Pancreas (tissue), 10 donors: ENCODE data around the gene C11orf86. TPM values are rescaled to one million over a fixed set of nuclear protein-coding genes. Genes with fewer than 3 reads are reported as not detected.

Source experiments
- ATAC-seq, 4 donors: fragments of 200-7000 bp; cut with Tn5 transposase; one replicate each; pipeline versions ENCODE4 v1.8.0 to v1.9.1; 2020; ENCODE audit warnings: mild to moderate bottlenecking in 4 of 4, moderate library complexity in 4 of 4
- DNase-seq, 6 donors: peaks; one replicate each; pipeline ENCODE4 v3.0.0-alpha.2; 2020
- FAIRE-seq: peaks from 2 replicates; lab custom pipeline; 2012; peaks lifted over from hg19 to GRCh38; lab: Jason Lieb, UNC
- H3K27ac ChIP-seq, 4 donors: fragments of 200-600 bp; sonication (generic); 1 replicate in 3 of 4; 2 replicates in 1 of 4; pipeline versions ENCODE4 v1.5.0 to v1.8.0; 2020
- H3K27me3 ChIP-seq, 4 donors: fragments of 200-600 bp; one replicate each; pipeline ENCODE4 v1.8.0; 2021
- H3K36me3 ChIP-seq, 3 donors: fragments of 200-600 bp; sonication (generic) in 1 of 3; one replicate each; pipeline versions ENCODE4 v1.5.0 to v1.8.0; 2020 to 2021
- H3K4me1 ChIP-seq, 3 donors: fragments of 200-600 bp; one replicate each; pipeline ENCODE4 v1.8.0; 2021
- H3K4me3 ChIP-seq, 4 donors: fragments of 200-600 bp; sonication (generic) in 2 of 4; one replicate each; pipeline versions ENCODE4 v1.5.0 to v1.8.0; 2020 to 2021
- H3K9me3 ChIP-seq, 4 donors: fragments of 200-600 bp; one replicate each; pipeline ENCODE4 v1.8.0; 2021
- CTCF ChIP-seq, 4 donors: fragments of 200-600 bp; sonication (generic) in 3 of 4; IDR thresholded peaks; one replicate each; pipeline versions ENCODE4 v1.5.0 to v1.8.0; 2021; ENCODE audit warnings: antibody characterized with exemption in 4 of 4
- WGBS, 2 donors: extraction: QIAGEN DNeasy Blood & Tissue Kit; methylation state at CpG; one replicate each; pipeline ENCODE4 v1.1.7; 2013; 5-methylcytosine and 5-hydroxymethylcytosine counted together
- intact Hi-C, 3 donors: fragments of 100-400 bp; cut with DNase I; formaldehyde crosslinking; loops; one replicate each; pipeline versions ENCODE4 v1.11.1 to v1.14.2; 2022
- polyA plus RNA-seq, 2 donors: library from polyadenylated mRNA; stranded (reverse); fragments of 200-250 nt; gene quantifications; one replicate each; pipeline ENCODE4 v1.2.3, GENCODE V29; 2013
- total RNA-seq, 6 donors: library from RNA; stranded (reverse); fragmentation: NEBNext Ultra II Directional in 4 of 6; extraction: Animal tissue kit (Norgen Biotek cat#: 25700) in 4 of 6; gene quantifications; one replicate each; pipeline versions ENCODE4 v1.2.1 to v1.2.4, GENCODE V29; 2021 to 2023
- donor health status: healthy with polysubstance abuse.
- donor health status: DM: no; HTN: no; CAD: no; lungs with moderate emphysema.
- donor health status: DM: no; HTN: no; CAD: no.
- donor health status: control.
- donor health status: control.
- donor health status: Bipolar disorder and iron deficiency.
- donor health status: DM: yes; HTN: yes; CAD: no.
- donor health status: DM: no; HTN: no; CAD: no.
- donor health status: DM: no; HTN: no; CAD: no.
- donor health status: DM: yes; HTN: yes; CAD: no.

C11orf86 gene
- total and polyA plus RNA-seq, 8 donors = 0.07 to 0.38 TPM; not detected in 6

DNA sequence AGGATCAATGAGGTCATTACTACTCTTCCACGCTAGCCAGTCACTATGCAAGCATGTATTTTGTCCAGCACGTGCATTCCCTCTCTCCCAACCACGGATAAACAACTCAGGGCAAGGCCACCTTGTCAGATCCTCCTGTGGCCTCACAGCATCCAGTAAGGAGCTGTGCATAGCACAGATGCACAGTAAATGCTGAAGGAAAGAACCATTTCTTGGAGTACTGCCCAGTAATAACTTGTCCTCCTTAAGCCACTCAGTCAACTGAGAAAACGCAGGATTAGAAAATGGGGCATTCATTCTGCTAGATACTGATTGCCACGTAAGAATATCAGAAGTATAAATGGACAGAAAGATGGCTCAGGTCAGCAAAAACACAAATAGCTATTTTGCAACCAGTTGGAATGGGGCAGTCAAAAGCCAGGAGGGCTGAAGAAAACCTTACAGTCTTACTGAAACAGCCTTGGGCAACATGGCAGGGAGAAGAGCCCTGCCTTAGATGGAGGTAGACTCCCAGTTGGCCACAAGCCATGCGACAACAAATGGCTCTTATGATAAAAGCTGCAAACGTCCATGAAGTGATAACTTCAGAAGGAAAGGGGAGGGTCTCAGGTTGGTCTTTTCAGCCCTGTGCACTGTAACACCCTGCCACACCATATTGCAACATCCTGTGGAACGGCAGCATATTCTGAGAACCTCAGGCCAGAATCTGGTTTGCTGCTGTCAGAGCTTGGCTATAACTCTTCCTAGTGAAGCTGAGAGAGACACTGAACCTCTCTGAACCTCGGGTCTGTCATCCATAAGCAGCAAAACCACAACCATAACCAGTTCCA, 39.9 kb upstream of the C11orf86 start:
- H3K36me3 ChIP-seq = no peaks in the 10 kb centered on the region
- FAIRE-seq = no peak
- H3K4me3 ChIP-seq = no peak overlapping the region
- ATAC-seq = peak in 1 of 4 donors; percentile 44
- no peaks in the 10 kb centered on the region for H3K9me3 ChIP-seq
- intact Hi-C loops = no loop called here
- WGBS, 2 donors = 68 to 73% methylated on average over 9 of the region's 9 CpGs
- no peak for DNase-seq
- no peaks in the 10 kb centered on the region for H3K27me3 ChIP-seq
- H3K4me1 ChIP-seq = no peaks in the 10 kb centered on the region
- no peak overlapping the region for H3K27ac ChIP-seq
- no peak for TF ChIP-seq CTCF (IDR thresholded peaks at IDR 0.05)

DNA sequence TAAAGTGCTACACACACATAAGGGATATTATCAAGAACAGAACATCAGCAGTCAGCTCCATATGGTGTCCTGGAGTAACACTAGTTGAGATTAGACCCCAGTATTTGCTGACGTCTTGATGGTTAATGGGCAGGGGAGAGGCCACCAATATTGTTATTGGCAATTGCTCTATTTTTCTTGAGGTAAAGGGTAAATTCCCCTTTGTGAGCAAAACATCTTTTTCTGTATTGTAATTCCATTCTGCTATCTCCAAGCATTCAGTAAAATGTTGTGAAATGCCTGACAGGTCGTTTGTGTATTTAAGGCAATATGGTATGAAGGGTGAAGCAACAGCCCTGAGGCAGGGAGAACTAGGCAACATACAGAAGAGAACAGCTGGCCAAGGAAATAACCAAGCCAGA, 38.8 kb upstream of the C11orf86 start:
- no peak for DNase-seq
- H3K36me3 ChIP-seq = no peaks in the 10 kb centered on the region
- WGBS, 2 donors = 50 to 62% methylated on average over 2 of the region's 2 CpGs
- ATAC-seq = no peak
- TF ChIP-seq CTCF (IDR thresholded peaks at IDR 0.05) = no peak
- no peak overlapping the region for H3K27ac ChIP-seq
- H3K9me3 ChIP-seq = no peaks in the 10 kb centered on the region
- H3K4me3 ChIP-seq = no peak overlapping the region
- H3K27me3 ChIP-seq = no peaks in the 10 kb centered on the region
- FAIRE-seq = no peak
- intact Hi-C loops = no loop called here
- H3K4me1 ChIP-seq = no peaks in the 10 kb centered on the region

DNA sequence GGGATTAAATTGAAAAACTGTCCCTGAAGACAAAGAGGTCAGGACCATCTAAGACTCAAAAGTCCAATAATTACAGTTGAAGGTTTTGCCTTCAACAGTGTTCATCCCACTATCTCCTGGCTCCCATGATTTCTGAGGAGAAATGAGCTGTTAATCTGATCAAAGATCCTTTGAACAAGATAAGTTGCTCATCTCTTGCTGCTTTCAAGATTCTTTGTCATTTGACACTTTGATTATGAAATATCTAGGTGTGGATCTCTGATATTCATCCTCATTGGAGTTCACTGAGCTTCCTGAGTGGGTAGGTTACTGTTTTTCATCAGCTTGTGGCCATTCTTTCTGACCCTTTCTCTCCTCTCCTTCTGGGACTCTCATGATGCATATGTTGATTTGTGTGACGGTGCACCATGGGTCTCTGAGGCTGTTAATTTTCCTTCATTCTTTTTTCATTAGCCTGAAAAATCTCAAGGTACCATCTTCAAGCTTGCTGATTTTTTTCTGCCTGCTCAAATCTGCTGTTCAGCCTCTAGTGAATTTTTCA, 37.8 kb upstream of the C11orf86 start:
- Histone ChIP-seq H3K4me3 (no peak overlapping the region), H3K27ac (no peak overlapping the region), H3K4me1 (no peaks in the 10 kb centered on the region), H3K27me3 (no peaks in the 10 kb centered on the region), H3K36me3 (no peaks in the 10 kb centered on the region), H3K9me3 (no peaks in the 10 kb centered on the region)
- whole genome bisulfite sequencing, 2 donors = 91 to 97% methylated on average over 1 of the region's 1 CpG
- FAIRE-seq (no peak), ATAC-seq (no peak), DNase-seq (no peak)
- intact Hi-C loops = no loop called here
- TF ChIP-seq CTCF (IDR thresholded peaks at IDR 0.05) = no peak

- intact Hi-C loops = no loop called here
- no peaks in the 10 kb centered on the region for H3K36me3 ChIP-seq
- no peaks in the 10 kb centered on the region for H3K9me3 ChIP-seq
- H3K4me1 ChIP-seq = no peaks in the 10 kb centered on the region
- H3K27me3 ChIP-seq = no peaks in the 10 kb centered on the region
- H3K27ac ChIP-seq = no peak overlapping the region
- FAIRE-seq (no peak), DNase-seq (no peak), ATAC-seq (no peak)
- 92 to 93% methylated on average over 5 of the region's 5 CpGs for WGBS, 2 donors
- no peak for TF ChIP-seq CTCF (IDR thresholded peaks at IDR 0.05)
- H3K4me3 ChIP-seq = no peak overlapping the region
These were observed 36.4 kb upstream of the C11orf86 start for GRCh38 chr11:66938582-66939135.
